Stimulated activated naive CD8-positive, alpha-beta T cell treated with anti-CD3 and anti-CD28 coated beads, Interleukin-15, Interleukin-2, amounts not matched to agents 100 ng/mL and 50 ng/mL, for 24 hours (primary cell): ENCODE measurements around the gene DACH1.

Experiments
- H3K27ac Mint-ChIP-seq: one replicate; pipeline ENCODE4 v1.8.0; 2021; ENCODE audit warnings: mild to moderate bottlenecking, mixed read lengths
- H3K27me3 Mint-ChIP-seq: one replicate; pipeline ENCODE4 v1.8.0; 2021; ENCODE audit warnings: mixed read lengths
- H3K36me3 Mint-ChIP-seq: one replicate; pipeline ENCODE4 v1.8.0; 2021; ENCODE audit warnings: low read depth, mixed read lengths
- H3K4me1 Mint-ChIP-seq: one replicate; pipeline ENCODE4 v1.8.0; 2021; ENCODE audit warnings: low read depth, mixed read lengths
- H3K4me3 Mint-ChIP-seq: one replicate; pipeline ENCODE4 v1.8.0; 2021; ENCODE audit warnings: mild to moderate bottlenecking, mixed read lengths
- H3K9me3 Mint-ChIP-seq: one replicate; pipeline ENCODE4 v1.8.0; 2021; ENCODE audit warnings: mixed read lengths

The DACH1 gene

GRCh38 chr13:71873418-71874247 lies 6.6 kb upstream of the DACH1 start:
- H3K9me3 Mint-ChIP-seq: no peaks in the 10 kb centered on the region
- H3K4me1 Mint-ChIP-seq: no peaks in the 10 kb centered on the region
- H3K4me3 Mint-ChIP-seq: no peak overlapping the region
- H3K36me3 Mint-ChIP-seq: no peaks in the 10 kb centered on the region
- no peak overlapping the region for H3K27ac Mint-ChIP-seq
- peaks cover 27% of the 10 kb centered on the region for H3K27me3 Mint-ChIP-seq

- H3K9me3 Mint-ChIP-seq: no peaks in the 10 kb centered on the region
- H3K4me1 Mint-ChIP-seq: peaks cover 5% of the 10 kb centered on the region
- peaks cover 43% of the 10 kb centered on the region for H3K27me3 Mint-ChIP-seq
- no peaks in the 10 kb centered on the region for H3K36me3 Mint-ChIP-seq
- no peak overlapping the region for H3K27ac Mint-ChIP-seq
- H3K4me3 Mint-ChIP-seq: no peak overlapping the region
Observed at GRCh38 chr13:71871844-71872243, 4.8 kb upstream of the DACH1 start.

GRCh38 chr13:71871176-71871754 lies 4.3 kb upstream of the DACH1 start:
- Mint-ChIP-seq H3K4me3 (no peak overlapping the region), H3K27me3 (peaks cover 43% of the 10 kb centered on the region), H3K36me3 (no peaks in the 10 kb centered on the region), H3K9me3 (no peaks in the 10 kb centered on the region), H3K27ac (no peak overlapping the region), H3K4me1 (peaks cover 8% of the 10 kb centered on the region)

GRCh38 chr13:71870100-71870499 lies 3.1 kb upstream of the DACH1 start:
- no peaks in the 10 kb centered on the region for H3K9me3 Mint-ChIP-seq
- peaks cover 8% of the 10 kb centered on the region for H3K4me1 Mint-ChIP-seq
- H3K27me3 Mint-ChIP-seq: peaks cover 44% of the 10 kb centered on the region
- no peak overlapping the region for H3K4me3 Mint-ChIP-seq
- H3K36me3 Mint-ChIP-seq: no peaks in the 10 kb centered on the region
- no peak overlapping the region for H3K27ac Mint-ChIP-seq

GRCh38 chr13:71869274-71869673 lies 2.3 kb upstream of the DACH1 start:
- Mint-ChIP-seq H3K9me3 (no peaks in the 10 kb centered on the region), H3K4me3 (no peak overlapping the region), H3K36me3 (no peaks in the 10 kb centered on the region), H3K27me3 (peaks cover 52% of the 10 kb centered on the region), H3K27ac (no peak overlapping the region), H3K4me1 (peaks cover 16% of the 10 kb centered on the region)

- Mint-ChIP-seq H3K27ac (no peak overlapping the region), H3K27me3 (peaks cover 63% of the 10 kb centered on the region), H3K4me3 (peak overlapping the region; percentile 79)
Observed at GRCh38 chr13:71866335-71867130, 471 bp downstream of the DACH1 start.

GRCh38 chr13:71865874-71866334 lies 1.1 kb downstream of the DACH1 start:
- Mint-ChIP-seq H3K27me3 (peaks cover 64% of the 10 kb centered on the region), H3K9me3 (no peaks in the 10 kb centered on the region)

More at GRCh38 chr13:71866335-71867130, 471 bp downstream of the DACH1 start:
- H3K4me1 Mint-ChIP-seq: peaks cover 20% of the 10 kb centered on the region
- H3K36me3 Mint-ChIP-seq: no peaks in the 10 kb centered on the region
- H3K9me3 Mint-ChIP-seq: no peaks in the 10 kb centered on the region

GRCh38 chr13:71864986-71865873 lies 1.8 kb downstream of the DACH1 start:
- Mint-ChIP-seq H3K27me3 (peaks cover 63% of the 10 kb centered on the region), H3K4me1 (peaks cover 20% of the 10 kb centered on the region), H3K4me3 (peak overlapping the region; percentile 83), H3K27ac (peak overlapping the region; percentile 36), H3K9me3 (no peaks in the 10 kb centered on the region), H3K36me3 (no peaks in the 10 kb centered on the region)

More at GRCh38 chr13:71865874-71866334, 1.1 kb downstream of the DACH1 start:
- Mint-ChIP-seq H3K27ac (no peak overlapping the region), H3K36me3 (no peaks in the 10 kb centered on the region), H3K4me1 (peaks cover 20% of the 10 kb centered on the region), H3K4me3 (peak overlapping the region; percentile 60)

GRCh38 chr13:71864094-71864985 lies 2.7 kb downstream of the DACH1 start:
- Mint-ChIP-seq H3K4me1 (peaks cover 20% of the 10 kb centered on the region), H3K4me3 (peak overlapping the region; percentile 83), H3K27ac (no peak overlapping the region), H3K27me3 (peaks cover 56% of the 10 kb centered on the region), H3K36me3 (no peaks in the 10 kb centered on the region), H3K9me3 (no peaks in the 10 kb centered on the region)

GRCh38 chr13:71863254-71863865 lies 3.6 kb downstream of the DACH1 start:
- Mint-ChIP-seq H3K27ac (no peak overlapping the region), H3K4me1 (peaks cover 20% of the 10 kb centered on the region), H3K27me3 (peaks cover 53% of the 10 kb centered on the region), H3K9me3 (no peaks in the 10 kb centered on the region), H3K4me3 (no peak overlapping the region), H3K36me3 (no peaks in the 10 kb centered on the region)

GRCh38 chr13:71862459-71862943 lies 4.5 kb downstream of the DACH1 start:
- Mint-ChIP-seq H3K4me3 (no peak overlapping the region), H3K27ac (no peak overlapping the region), H3K27me3 (peaks cover 44% of the 10 kb centered on the region), H3K36me3 (no peaks in the 10 kb centered on the region), H3K4me1 (peaks cover 20% of the 10 kb centered on the region), H3K9me3 (no peaks in the 10 kb centered on the region)

- Mint-ChIP-seq H3K27ac (no peak overlapping the region), H3K4me1 (peaks cover 16% of the 10 kb centered on the region), H3K4me3 (no peak overlapping the region), H3K9me3 (no peaks in the 10 kb centered on the region), H3K36me3 (no peaks in the 10 kb centered on the region), H3K27me3 (peaks cover 39% of the 10 kb centered on the region)
Observed at GRCh38 chr13:71861769-71862458, 5.1 kb downstream of the DACH1 start.
